HCT116 (cell line): ENCODE measurements around the gene PCBP1.
"Not testable (repeated sequence)": the region's sequence is repeated elsewhere in the genome, so short reads cannot be mapped to it uniquely, and the experiment has no call there.

Experiments used
- ELF1 ChIP-seq: IDR thresholded peaks from 2 replicates; pipeline ENCODE4 v1.6.1; 2012; ENCODE audit warnings: low read depth, borderline replicate concordance
- EZH2 ChIP-seq: fragments of 200-600 bp; sonication (generic); IDR thresholded peaks from 2 replicates; pipeline ENCODE4 v1.6.1; 2017; ENCODE audit warnings: antibody characterized with exemption, mixed run types
- POLR2A ChIP-seq: IDR thresholded peaks from 2 replicates; pipeline ENCODE4 v1.7.0; 2011; ENCODE audit warnings: borderline replicate concordance; ENCODE audit not compliant: insufficient read depth, insufficient read length; ENCODE audit errors: extremely low read depth
- POLR2AphosphoS5 ChIP-seq: IDR thresholded peaks from 2 replicates; pipeline ENCODE4 v1.6.1; 2011; ENCODE audit warnings: mild to moderate bottlenecking, low read depth, low read length, moderate library complexity
- SP1 ChIP-seq: IDR thresholded peaks from 2 replicates; pipeline ENCODE4 v1.6.1; 2012; ENCODE audit warnings: low read depth
- TCF7L2 ChIP-seq: IDR thresholded peaks from 2 replicates; pipeline ENCODE4 v1.7.0; 2011; ENCODE audit warnings: borderline replicate concordance, inconsistent platforms; ENCODE audit not compliant: insufficient read depth, insufficient read length; ENCODE audit errors: extremely low read depth
- TF ChIP-seq, protein P1 (sequence below), 3 experiments: fragments of 200-600 bp in 1 of 3; sonication (generic) in 1 of 3; IDR thresholded peaks in 2 of 3; conservative IDR thresholded peaks in 1 of 3; 2 replicates each; pipeline ENCODE4 v1.5.1; 2012 to 2017; ENCODE audit warnings: low read depth in 2 of 3, low read length in 2 of 3, antibody characterized with exemption in 1 of 3, borderline replicate concordance in 1 of 3, control low read depth in 1 of 3, mild to moderate bottlenecking in 1 of 3, mixed read lengths in 1 of 3, mixed run types in 1 of 3, moderate library complexity in 1 of 3; ENCODE audit not compliant: insufficient read depth in 1 of 3
- TF ChIP-seq, protein P2 (sequence below): IDR thresholded peaks from 2 replicates; pipeline ENCODE4 v1.6.1; 2012; ENCODE audit warnings: low read depth
- TF ChIP-seq, protein P3 (sequence below): IDR thresholded peaks from 2 replicates; pipeline ENCODE4 v1.6.1; 2011; ENCODE audit warnings: mild to moderate bottlenecking, low read length, moderate library complexity; ENCODE audit not compliant: insufficient replicate concordance; ENCODE audit errors: extremely low read depth

DNA sequence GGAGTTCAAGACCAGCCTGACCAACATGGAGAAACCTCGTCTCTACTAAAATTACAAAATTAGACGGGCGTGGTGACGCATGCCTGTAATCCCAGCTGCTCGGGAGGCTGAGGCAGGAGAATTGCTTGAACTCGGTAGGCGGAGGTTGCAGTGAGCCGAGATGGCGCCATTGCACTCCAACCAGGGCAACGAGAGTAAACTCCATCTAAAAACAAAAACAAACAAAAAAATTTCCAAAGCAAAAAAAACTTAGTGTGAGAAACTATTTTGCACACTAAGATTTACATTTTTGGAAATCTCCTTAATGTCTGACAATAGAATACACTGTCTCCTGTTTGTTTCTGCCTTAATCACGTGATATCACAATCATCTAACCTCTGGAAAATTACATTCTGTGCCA lies 14.4 kb downstream of the PCBP1 start:
- TF ChIP-seq, protein P1, sequence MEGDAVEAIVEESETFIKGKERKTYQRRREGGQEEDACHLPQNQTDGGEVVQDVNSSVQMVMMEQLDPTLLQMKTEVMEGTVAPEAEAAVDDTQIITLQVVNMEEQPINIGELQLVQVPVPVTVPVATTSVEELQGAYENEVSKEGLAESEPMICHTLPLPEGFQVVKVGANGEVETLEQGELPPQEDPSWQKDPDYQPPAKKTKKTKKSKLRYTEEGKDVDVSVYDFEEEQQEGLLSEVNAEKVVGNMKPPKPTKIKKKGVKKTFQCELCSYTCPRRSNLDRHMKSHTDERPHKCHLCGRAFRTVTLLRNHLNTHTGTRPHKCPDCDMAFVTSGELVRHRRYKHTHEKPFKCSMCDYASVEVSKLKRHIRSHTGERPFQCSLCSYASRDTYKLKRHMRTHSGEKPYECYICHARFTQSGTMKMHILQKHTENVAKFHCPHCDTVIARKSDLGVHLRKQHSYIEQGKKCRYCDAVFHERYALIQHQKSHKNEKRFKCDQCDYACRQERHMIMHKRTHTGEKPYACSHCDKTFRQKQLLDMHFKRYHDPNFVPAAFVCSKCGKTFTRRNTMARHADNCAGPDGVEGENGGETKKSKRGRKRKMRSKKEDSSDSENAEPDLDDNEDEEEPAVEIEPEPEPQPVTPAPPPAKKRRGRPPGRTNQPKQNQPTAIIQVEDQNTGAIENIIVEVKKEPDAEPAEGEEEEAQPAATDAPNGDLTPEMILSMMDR (IDR thresholded peaks at IDR 0.05 in 2 of 3, conservative IDR thresholded peaks at IDR 0.05 in 1 of 3; ENCODE audit: borderline replicate concordance in 1 of 3, insufficient read depth in 1 of 3, low read depth in 2 of 3, low read length in 2 of 3), result not testable (repeated sequence)
- not testable (repeated sequence) for TF ChIP-seq POLR2A, POLR2AphosphoS5, EZH2, TCF7L2, SP1, ELF1
- TF ChIP-seq, protein P2, sequence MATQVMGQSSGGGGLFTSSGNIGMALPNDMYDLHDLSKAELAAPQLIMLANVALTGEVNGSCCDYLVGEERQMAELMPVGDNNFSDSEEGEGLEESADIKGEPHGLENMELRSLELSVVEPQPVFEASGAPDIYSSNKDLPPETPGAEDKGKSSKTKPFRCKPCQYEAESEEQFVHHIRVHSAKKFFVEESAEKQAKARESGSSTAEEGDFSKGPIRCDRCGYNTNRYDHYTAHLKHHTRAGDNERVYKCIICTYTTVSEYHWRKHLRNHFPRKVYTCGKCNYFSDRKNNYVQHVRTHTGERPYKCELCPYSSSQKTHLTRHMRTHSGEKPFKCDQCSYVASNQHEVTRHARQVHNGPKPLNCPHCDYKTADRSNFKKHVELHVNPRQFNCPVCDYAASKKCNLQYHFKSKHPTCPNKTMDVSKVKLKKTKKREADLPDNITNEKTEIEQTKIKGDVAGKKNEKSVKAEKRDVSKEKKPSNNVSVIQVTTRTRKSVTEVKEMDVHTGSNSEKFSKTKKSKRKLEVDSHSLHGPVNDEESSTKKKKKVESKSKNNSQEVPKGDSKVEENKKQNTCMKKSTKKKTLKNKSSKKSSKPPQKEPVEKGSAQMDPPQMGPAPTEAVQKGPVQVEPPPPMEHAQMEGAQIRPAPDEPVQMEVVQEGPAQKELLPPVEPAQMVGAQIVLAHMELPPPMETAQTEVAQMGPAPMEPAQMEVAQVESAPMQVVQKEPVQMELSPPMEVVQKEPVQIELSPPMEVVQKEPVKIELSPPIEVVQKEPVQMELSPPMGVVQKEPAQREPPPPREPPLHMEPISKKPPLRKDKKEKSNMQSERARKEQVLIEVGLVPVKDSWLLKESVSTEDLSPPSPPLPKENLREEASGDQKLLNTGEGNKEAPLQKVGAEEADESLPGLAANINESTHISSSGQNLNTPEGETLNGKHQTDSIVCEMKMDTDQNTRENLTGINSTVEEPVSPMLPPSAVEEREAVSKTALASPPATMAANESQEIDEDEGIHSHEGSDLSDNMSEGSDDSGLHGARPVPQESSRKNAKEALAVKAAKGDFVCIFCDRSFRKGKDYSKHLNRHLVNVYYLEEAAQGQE, result not testable (repeated sequence)
- TF ChIP-seq, protein P3, sequence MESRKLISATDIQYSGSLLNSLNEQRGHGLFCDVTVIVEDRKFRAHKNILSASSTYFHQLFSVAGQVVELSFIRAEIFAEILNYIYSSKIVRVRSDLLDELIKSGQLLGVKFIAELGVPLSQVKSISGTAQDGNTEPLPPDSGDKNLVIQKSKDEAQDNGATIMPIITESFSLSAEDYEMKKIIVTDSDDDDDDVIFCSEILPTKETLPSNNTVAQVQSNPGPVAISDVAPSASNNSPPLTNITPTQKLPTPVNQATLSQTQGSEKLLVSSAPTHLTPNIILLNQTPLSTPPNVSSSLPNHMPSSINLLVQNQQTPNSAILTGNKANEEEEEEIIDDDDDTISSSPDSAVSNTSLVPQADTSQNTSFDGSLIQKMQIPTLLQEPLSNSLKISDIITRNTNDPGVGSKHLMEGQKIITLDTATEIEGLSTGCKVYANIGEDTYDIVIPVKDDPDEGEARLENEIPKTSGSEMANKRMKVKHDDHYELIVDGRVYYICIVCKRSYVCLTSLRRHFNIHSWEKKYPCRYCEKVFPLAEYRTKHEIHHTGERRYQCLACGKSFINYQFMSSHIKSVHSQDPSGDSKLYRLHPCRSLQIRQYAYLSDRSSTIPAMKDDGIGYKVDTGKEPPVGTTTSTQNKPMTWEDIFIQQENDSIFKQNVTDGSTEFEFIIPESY, result not testable (repeated sequence)
